ENCODE measurements around the gene KIF5A. TPM values are rescaled to one million over a fixed set of nuclear protein-coding genes. Genes with fewer than 3 reads are reported as not detected.
A peak's percentile ranks its signal among the peaks of the same experiment; 100 is the strongest.

KIF5A gene
- total and polyA plus RNA-seq, 2 of the 13 experiments (the other 11 are each of a cell fraction or from before 2014, with no cell fraction given) = 1.6 to 11.9 TPM

GRCh38 chr12:57522011-57522886 is 27.6 kb upstream of the KIF5A start, which contains the start of gene MBD6 (continued):
- TF ChIP-seq, protein P1, sequence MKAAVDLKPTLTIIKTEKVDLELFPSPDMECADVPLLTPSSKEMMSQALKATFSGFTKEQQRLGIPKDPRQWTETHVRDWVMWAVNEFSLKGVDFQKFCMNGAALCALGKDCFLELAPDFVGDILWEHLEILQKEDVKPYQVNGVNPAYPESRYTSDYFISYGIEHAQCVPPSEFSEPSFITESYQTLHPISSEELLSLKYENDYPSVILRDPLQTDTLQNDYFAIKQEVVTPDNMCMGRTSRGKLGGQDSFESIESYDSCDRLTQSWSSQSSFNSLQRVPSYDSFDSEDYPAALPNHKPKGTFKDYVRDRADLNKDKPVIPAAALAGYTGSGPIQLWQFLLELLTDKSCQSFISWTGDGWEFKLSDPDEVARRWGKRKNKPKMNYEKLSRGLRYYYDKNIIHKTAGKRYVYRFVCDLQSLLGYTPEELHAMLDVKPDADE (CRISPR knock-in tag; IDR thresholded peaks at IDR 0.05) = no peak
- TF ChIP-seq ZNF816 (CRISPR knock-in tag; IDR thresholded peaks at IDR 0.05; ENCODE audit: borderline replicate concordance) = 0 out of 2 replicates have a peak, but pooled peaks have one; percentile 57
- no peak for TF ChIP-seq HNF4G (IDR thresholded peaks at IDR 0.05; ENCODE audit: borderline replicate concordance, low read depth, low read length)
- TF ChIP-seq HNF4G (CRISPR knock-in tag; IDR thresholded peaks at IDR 0.05; ENCODE audit: borderline replicate concordance, low read depth) = no peak
- peak; percentile 68; the same call in 1 of the 2 replicates for TF ChIP-seq ZBTB8A (CRISPR knock-in tag; IDR thresholded peaks at IDR 0.05; ENCODE audit: borderline replicate concordance, low read depth)
- TF ChIP-seq CREM (IDR thresholded peaks at IDR 0.05) = peak; percentile 72
- no peak for TF ChIP-seq CREM (CRISPR knock-in tag; IDR thresholded peaks at IDR 0.05)
- TF ChIP-seq ZBTB2 (CRISPR knock-in tag; IDR thresholded peaks at IDR 0.05; ENCODE audit: low read depth) = peak; percentile 98
- peak; percentile 78; the same call in 1 of the 2 replicates for TF ChIP-seq TFAP4 (IDR thresholded peaks at IDR 0.05; ENCODE audit: borderline replicate concordance, low read depth)
- TF ChIP-seq, protein P2, sequence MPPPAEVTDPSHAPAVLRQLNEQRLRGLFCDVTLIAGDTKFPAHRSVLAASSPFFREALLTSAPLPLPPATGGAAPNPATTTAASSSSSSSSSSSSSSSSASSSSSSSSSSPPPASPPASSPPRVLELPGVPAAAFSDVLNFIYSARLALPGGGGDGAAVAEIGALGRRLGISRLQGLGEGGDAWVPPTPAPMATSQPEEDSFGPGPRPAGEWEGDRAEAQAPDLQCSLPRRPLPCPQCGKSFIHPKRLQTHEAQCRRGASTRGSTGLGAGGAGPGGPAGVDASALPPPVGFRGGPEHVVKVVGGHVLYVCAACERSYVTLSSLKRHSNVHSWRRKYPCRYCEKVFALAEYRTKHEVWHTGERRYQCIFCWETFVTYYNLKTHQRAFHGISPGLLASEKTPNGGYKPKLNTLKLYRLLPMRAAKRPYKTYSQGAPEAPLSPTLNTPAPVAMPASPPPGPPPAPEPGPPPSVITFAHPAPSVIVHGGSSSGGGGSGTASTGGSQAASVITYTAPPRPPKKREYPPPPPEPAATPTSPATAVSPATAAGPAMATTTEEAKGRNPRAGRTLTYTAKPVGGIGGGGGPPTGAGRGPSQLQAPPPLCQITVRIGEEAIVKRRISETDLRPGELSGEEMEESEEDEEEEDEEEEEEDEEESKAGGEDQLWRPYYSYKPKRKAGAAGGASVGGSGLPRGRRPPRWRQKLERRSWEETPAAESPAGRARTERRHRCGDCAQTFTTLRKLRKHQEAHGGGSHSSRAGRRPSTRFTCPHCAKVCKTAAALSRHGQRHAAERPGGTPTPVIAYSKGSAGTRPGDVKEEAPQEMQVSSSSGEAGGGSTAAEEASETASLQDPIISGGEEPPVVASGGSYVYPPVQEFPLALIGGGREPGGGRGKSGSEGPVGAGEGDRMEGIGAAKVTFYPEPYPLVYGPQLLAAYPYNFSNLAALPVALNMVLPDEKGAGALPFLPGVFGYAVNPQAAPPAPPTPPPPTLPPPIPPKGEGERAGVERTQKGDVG (CRISPR knock-in tag; IDR thresholded peaks at IDR 0.05; ENCODE audit: borderline replicate concordance) = 0 out of 2 replicates have a peak, but pooled peaks have one; percentile 22
- no peak for TF ChIP-seq IRX3 (CRISPR knock-in tag; IDR thresholded peaks at IDR 0.05; ENCODE audit: borderline replicate concordance, low read depth)
- no peak for TF ChIP-seq ATF7 (IDR thresholded peaks at IDR 0.05)
- peak; percentile 92 for TF ChIP-seq ATF7 (CRISPR knock-in tag; IDR thresholded peaks at IDR 0.05)
- TF ChIP-seq ZFP36L2 (CRISPR knock-in tag; IDR thresholded peaks at IDR 0.05) = no peak
- TF ChIP-seq SALL2 (CRISPR knock-in tag; IDR thresholded peaks at IDR 0.05) = peak; percentile 70; the same call in 1 of the 2 replicates
- peak; percentile 80 for TF ChIP-seq ZNF746 (CRISPR knock-in tag; IDR thresholded peaks at IDR 0.05)
- no peak for TF ChIP-seq PLSCR1 (CRISPR knock-in tag; IDR thresholded peaks at IDR 0.05; ENCODE audit: borderline replicate concordance)
- TF ChIP-seq ZNF235 (CRISPR knock-in tag; IDR thresholded peaks at IDR 0.05; ENCODE audit: borderline replicate concordance) = peak; percentile 76
- TF ChIP-seq MXD3 (CRISPR knock-in tag; IDR thresholded peaks at IDR 0.05) = no peak; the same call in 1 of the 2 replicates
- no peak; the same call in 1 of the 2 replicates for TF ChIP-seq HES4 (CRISPR knock-in tag; IDR thresholded peaks at IDR 0.05; ENCODE audit: borderline replicate concordance)
- no peak for TF ChIP-seq SRY (CRISPR knock-in tag; IDR thresholded peaks at IDR 0.05)
